Stimulated activated CD4-positive, alpha-beta T cell treated with anti-CD3 and anti-CD28 coated beads, Interleukin-12 subunit alpha, Interleukin-12 subunit beta, amount 100 ng/mL, for 4 hours (primary cell): ENCODE data around the gene SASH3.

ENCODE experiments used
- DNase-seq: peaks from one replicate; pipeline ENCODE4 v3.0.0-alpha.2; 2020

The SASH3 gene

GRCh38 chrX:129818123-129818522 lies 38.4 kb downstream of the SASH3 start:
- DNase-seq: no peak

- DNase-seq: peak; percentile 10
These were observed 43.4 kb downstream of the SASH3 start for GRCh38 chrX:129823115-129823514.

DNA sequence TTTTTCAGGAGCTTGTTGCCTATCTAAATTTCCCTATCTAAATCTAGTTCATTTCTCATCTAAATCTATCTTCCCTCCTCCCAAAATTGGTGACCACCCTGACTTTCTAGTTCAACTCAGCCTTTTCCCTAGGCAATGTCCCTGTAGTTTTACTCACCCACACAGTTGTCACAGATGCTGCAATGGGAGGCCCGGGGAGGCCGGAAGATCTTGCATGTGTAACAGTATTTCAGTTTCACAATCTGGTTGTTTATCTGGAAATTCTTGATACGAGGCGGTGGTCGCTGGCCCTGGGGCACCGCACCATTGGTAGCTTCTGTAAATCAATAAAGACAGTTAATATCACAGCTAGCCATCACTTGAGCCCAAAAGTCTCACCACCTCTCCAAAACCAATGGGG lies 43.8 kb downstream of the SASH3 start:
- peak; percentile 5 for DNase-seq

DNA sequence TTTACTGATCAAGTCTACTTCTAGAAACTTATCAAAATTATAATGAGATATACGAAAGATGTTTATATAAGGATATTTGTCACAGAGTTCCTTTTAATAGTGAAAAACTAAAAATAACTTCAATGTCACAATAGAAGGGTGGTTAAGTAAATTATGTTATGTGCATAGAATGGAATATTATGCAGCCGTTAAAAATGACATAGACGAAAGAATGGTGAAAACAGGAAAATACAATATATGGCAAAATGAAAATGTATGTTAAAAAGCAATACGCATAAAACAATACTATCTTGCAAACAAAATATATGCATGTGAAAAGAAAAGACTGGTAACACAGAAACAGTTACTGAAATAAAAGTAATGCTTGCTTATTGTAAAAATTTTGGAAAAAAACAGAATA lies 44.9 kb downstream of the SASH3 start:
- DNase-seq: no peak

GRCh38 chrX:129825746-129826505 lies 46.2 kb downstream of the SASH3 start:
- no peak for DNase-seq

GRCh38 chrX:129830494-129830893 lies 50.7 kb downstream of the SASH3 start:
- DNase-seq: no peak

GRCh38 chrX:129831091-129831885 lies 51.5 kb downstream of the SASH3 start:
- DNase-seq: no peak

GRCh38 chrX:129833153-129833990 lies 53.6 kb downstream of the SASH3 start:
- no peak for DNase-seq

GRCh38 chrX:129836827-129837226 lies 57.1 kb downstream of the SASH3 start:
- DNase-seq: no peak

- DNase-seq: no peak
These were observed 60.6 kb downstream of the SASH3 start for GRCh38 chrX:129840344-129840743.

DNA sequence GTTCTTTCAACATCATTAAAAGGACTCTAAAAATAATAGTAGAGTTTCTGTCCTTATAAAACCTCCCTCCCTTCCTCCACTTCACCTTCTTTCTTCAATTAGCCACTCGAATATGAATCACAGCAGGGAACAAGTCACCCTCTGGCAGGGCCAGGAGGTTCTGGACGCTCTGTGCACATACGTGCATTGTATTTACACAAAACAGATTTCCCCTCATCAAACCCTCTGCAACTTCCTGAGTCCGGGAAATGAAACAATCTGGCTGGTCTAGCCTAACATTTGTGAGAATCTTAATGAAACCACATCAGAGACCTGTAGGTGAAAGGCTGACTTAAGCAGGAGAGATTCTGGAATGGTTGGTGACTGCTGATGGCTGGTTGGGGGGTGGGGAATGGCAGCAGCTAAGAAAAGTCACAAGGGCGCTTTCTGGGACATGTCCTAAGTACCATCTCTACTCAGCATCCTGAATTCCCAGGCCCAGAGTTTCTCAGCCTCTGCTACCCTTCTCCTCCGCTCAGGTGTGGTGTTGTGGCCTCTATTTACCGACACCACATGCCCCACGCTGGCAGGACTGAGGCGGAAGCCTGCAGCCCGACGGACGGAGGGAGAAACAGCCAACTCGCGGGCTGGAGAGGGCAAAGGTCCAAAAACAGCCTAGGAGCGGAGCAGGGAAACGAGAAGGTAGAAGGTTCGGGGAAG lies 62.9 kb downstream of the SASH3 start:
- DNase-seq: no peak

DNA sequence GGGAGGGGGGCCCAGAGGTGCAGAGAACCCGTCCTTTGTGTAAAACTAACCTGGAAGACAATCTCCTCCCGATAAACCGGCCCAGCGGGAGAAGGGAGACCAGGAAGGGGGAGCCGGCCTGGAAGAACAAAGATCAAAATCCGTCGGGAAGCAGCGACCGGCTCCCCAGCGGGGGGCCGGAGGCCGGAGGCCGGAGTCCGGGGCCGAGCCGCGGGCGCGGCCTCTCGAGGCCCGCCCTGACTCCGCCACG lies 63.4 kb downstream of the SASH3 start:
- DNase-seq: no peak

GRCh38 chrX:129843459-129844306 lies 63.9 kb downstream of the SASH3 start, which contains the start of gene ZDHHC9:
Gene ZDHHC9 (minus strand): TSS chrX:129843886. CDS start chrX:129841945, 1,941 bp downstream.
- peak; percentile 75 for DNase-seq
